CD4-positive, alpha-beta T cell treated with Interleukin-15 for 1 hour (primary cell): ENCODE results near the gene ZBTB49.

Experiments used
- DNase-seq: peaks from one replicate; pipeline ENCODE4 v3.0.0-alpha.2; 2020

ZBTB49 gene

GRCh38 chr4:4361883-4362282 lies 71.8 kb downstream of the ZBTB49 start:
- no peak for DNase-seq

GRCh38 chr4:4362991-4363697 lies 73.1 kb downstream of the ZBTB49 start:
- DNase-seq: no peak

GRCh38 chr4:4364061-4364460 lies 74.0 kb downstream of the ZBTB49 start:
- DNase-seq: no peak

- DNase-seq: no peak
Observed at GRCh38 chr4:4364486-4365208, 74.6 kb downstream of the ZBTB49 start.

- DNase-seq: no peak
Observed at GRCh38 chr4:4368809-4369580, 78.9 kb downstream of the ZBTB49 start.
